Gastroesophageal sphincter (tissue), 3 donors: ENCODE results near the gene ATG7.

Experiments
- CTCF ChIP-seq, 4 experiments: fragments of 200-600 bp in 2 of 4; fragments of 450-650 bp in 2 of 4; sonication (generic) in 1 of 4; IDR thresholded peaks; one replicate each; pipeline ENCODE4 v1.5.1; 2017 to 2019; ENCODE audit warnings: antibody characterized with exemption in 4 of 4, mild to moderate bottlenecking in 2 of 4, moderate library complexity in 2 of 4
- EP300 ChIP-seq: sonication (generic); formaldehyde crosslinking; IDR thresholded peaks from one replicate; pipeline ENCODE4 v1.6.1; 2017; ENCODE audit warnings: antibody characterized with exemption, mild to moderate bottlenecking
- POLR2AphosphoS5 ChIP-seq: sonication (generic); formaldehyde crosslinking; IDR thresholded peaks from one replicate; pipeline ENCODE4 v1.6.1; 2017; ENCODE audit warnings: antibody characterized with exemption

GRCh38 chr3:11522953-11523571, 250.9 kb downstream of the ATG7 start:
- TF ChIP-seq POLR2AphosphoS5 (no peak), CTCF (IDR thresholded peaks at IDR 0.05) (no peak), EP300 (no peak)
